Activated CD8-positive, alpha-beta memory T cell treated with anti-CD3 and anti-CD28 coated beads, Interleukin-2, amount 10 ng/mL, durations not matched to agents 7 days and 5 days (primary cell): ENCODE data around the gene BRD7. TPM values are rescaled to one million over a fixed set of nuclear protein-coding genes. Genes with fewer than 3 reads are reported as not detected.

Source experiments
- ATAC-seq: fragments of 150-1000 bp; cut with Tn5 transposase; one replicate; pipeline ENCODE4 v1.10.0; 2021; ENCODE audit warnings: moderate library complexity
- CTCF ChIA-PET: fragments of 350-600 bp; sonication (Branson Sonifier 250); formaldehyde crosslinking; loops from one replicate; lab custom pipeline; 2021; ENCODE audit warnings: antibody characterized with exemption; lab: Charles Lee
- DNase-seq: peaks from one replicate; pipeline ENCODE4 v3.0.0-alpha.2; 2020
- H3K27ac Mint-ChIP-seq: one replicate; pipeline ENCODE4 v1.8.0; 2021; ENCODE audit warnings: mild to moderate bottlenecking, mixed read lengths
- H3K27me3 Mint-ChIP-seq: one replicate; pipeline ENCODE4 v1.8.0; 2021; ENCODE audit warnings: mixed read lengths
- H3K36me3 Mint-ChIP-seq: one replicate; pipeline ENCODE4 v1.8.0; 2021; ENCODE audit warnings: mild to moderate bottlenecking, mixed read lengths
- H3K4me1 Mint-ChIP-seq: one replicate; pipeline ENCODE4 v1.8.0; 2021; ENCODE audit warnings: mixed read lengths
- H3K4me3 Mint-ChIP-seq: one replicate; pipeline ENCODE4 v1.8.0; 2021; ENCODE audit warnings: mild to moderate bottlenecking, moderate library complexity, mixed read lengths
- H3K9me3 Mint-ChIP-seq: one replicate; pipeline ENCODE4 v1.8.0; 2022; ENCODE audit warnings: low read depth, mixed read lengths
- total RNA-seq, 2 experiments: library from RNA; stranded (reverse); gene quantifications; one replicate each; pipeline ENCODE4 v1.2.3, GENCODE V29; 2021

Gene BRD7
- total RNA-seq, 2 experiments from 2014 or later, result 85.0 to 102 TPM

GRCh38 chr16:50336884-50337283 lies 31.9 kb downstream of the BRD7 start:
- Mint-ChIP-seq H3K27me3 (no peaks in the 10 kb centered on the region), H3K4me1 (peaks cover 37% of the 10 kb centered on the region), H3K36me3 (peaks cover 45% of the 10 kb centered on the region), H3K9me3 (peaks cover 3% of the 10 kb centered on the region), H3K27ac (no peak overlapping the region), H3K4me3 (no peak overlapping the region)
- ATAC-seq (no peak), DNase-seq (no peak)
- CTCF ChIA-PET, result interaction anchor here (1.1 to 4.1 kb wide), 2 partner anchors 10 to 18 kb away, joined by 6 to 20 read pairs; no protein-coding TSS in a partner anchor

- Mint-ChIP-seq H3K4me3 (peak overlapping the region; percentile 39), H3K27ac (peak overlapping the region; percentile 88), H3K4me1 (peaks cover 40% of the 10 kb centered on the region), H3K27me3 (no peaks in the 10 kb centered on the region), H3K9me3 (peaks cover 3% of the 10 kb centered on the region), H3K36me3 (peaks cover 47% of the 10 kb centered on the region)
- no peak for DNase-seq
- CTCF ChIA-PET, result no interaction called here
- ATAC-seq, result peak; percentile 74
Measured at GRCh38 chr16:50335196-50335958, 33.4 kb downstream of the BRD7 start.

GRCh38 chr16:50334106-50334975 lies 34.4 kb downstream of the BRD7 start:
- DNase-seq, result no peak
- peak overlapping the region; percentile 88 for H3K27ac Mint-ChIP-seq
- peaks cover 47% of the 10 kb centered on the region for H3K36me3 Mint-ChIP-seq
- H3K9me3 Mint-ChIP-seq, result peaks cover 3% of the 10 kb centered on the region
- H3K4me1 Mint-ChIP-seq, result peaks cover 42% of the 10 kb centered on the region
- H3K4me3 Mint-ChIP-seq, result no peak overlapping the region
- ATAC-seq, result no peak
- no peaks in the 10 kb centered on the region for H3K27me3 Mint-ChIP-seq
- CTCF ChIA-PET, result no interaction called here

GRCh38 chr16:50332599-50332998 lies 36.2 kb downstream of the BRD7 start:
- DNase-seq (no peak), ATAC-seq (no peak)
- Mint-ChIP-seq H3K36me3 (peaks cover 41% of the 10 kb centered on the region), H3K27me3 (no peaks in the 10 kb centered on the region), H3K4me3 (no peak overlapping the region), H3K9me3 (peaks cover 3% of the 10 kb centered on the region), H3K4me1 (peaks cover 38% of the 10 kb centered on the region), H3K27ac (no peak overlapping the region)
- CTCF ChIA-PET, result interaction anchor here (0.8 to 1.4 kb wide), 3 partner anchors 23 to 474 kb away, joined by 3 to 4 read pairs (median 3); no protein-coding TSS in a partner anchor

- CTCF ChIA-PET, result interaction anchor here (1.1 kb wide), 1 partner anchor 23 kb away, joined by 4 read pairs; no protein-coding TSS in a partner anchor
- H3K27me3 Mint-ChIP-seq, result no peaks in the 10 kb centered on the region
- no peak overlapping the region for H3K27ac Mint-ChIP-seq
- ATAC-seq (no peak), DNase-seq (no peak)
- no peak overlapping the region for H3K4me3 Mint-ChIP-seq
- H3K4me1 Mint-ChIP-seq, result peaks cover 42% of the 10 kb centered on the region
- H3K9me3 Mint-ChIP-seq, result peaks cover 3% of the 10 kb centered on the region
- peaks cover 41% of the 10 kb centered on the region for H3K36me3 Mint-ChIP-seq
Measured at GRCh38 chr16:50331570-50331969, 37.2 kb downstream of the BRD7 start.

- H3K9me3 Mint-ChIP-seq, result peaks cover 3% of the 10 kb centered on the region
- DNase-seq, result no peak
- H3K27ac Mint-ChIP-seq, result peak overlapping the region; percentile 25
- CTCF ChIA-PET, result interaction anchor here (1.0 to 6.0 kb wide), 10 partner anchors 9 to 477 kb away, joined by 3 to 74 read pairs (median 6); partner anchors contain the start of gene ADCY7
- no peaks in the 10 kb centered on the region for H3K27me3 Mint-ChIP-seq
- H3K36me3 Mint-ChIP-seq, result peaks cover 44% of the 10 kb centered on the region
- H3K4me1 Mint-ChIP-seq, result peaks cover 35% of the 10 kb centered on the region
- H3K4me3 Mint-ChIP-seq, result no peak overlapping the region
- ATAC-seq, result no peak
Measured at GRCh38 chr16:50329446-50330189, 39.2 kb downstream of the BRD7 start.

GRCh38 chr16:50326835-50327465 lies 41.8 kb downstream of the BRD7 start:
- DNase-seq (peak; percentile 88), ATAC-seq (peak; percentile 97)
- CTCF ChIA-PET, result interaction anchor here (0.7 to 7.1 kb wide), 47 partner anchors 9 to 485 kb away, joined by 3 to 105 read pairs (median 5); partner anchors contain the start of genes ADCY7, CNEP1R1, HEATR3 and SNX20
- Mint-ChIP-seq H3K36me3 (peaks cover 38% of the 10 kb centered on the region), H3K27me3 (no peaks in the 10 kb centered on the region), H3K4me3 (no peak overlapping the region), H3K4me1 (peaks cover 50% of the 10 kb centered on the region), H3K9me3 (no peaks in the 10 kb centered on the region), H3K27ac (peak overlapping the region; percentile 69)

- ATAC-seq (no peak), DNase-seq (no peak)
- Mint-ChIP-seq H3K9me3 (no peaks in the 10 kb centered on the region), H3K4me3 (no peak overlapping the region), H3K27ac (no peak overlapping the region), H3K36me3 (peaks cover 40% of the 10 kb centered on the region), H3K27me3 (no peaks in the 10 kb centered on the region), H3K4me1 (peaks cover 50% of the 10 kb centered on the region)
- CTCF ChIA-PET, result interaction anchor here (1.1 to 7.1 kb wide), 24 partner anchors 12 to 480 kb away, joined by 3 to 105 read pairs (median 8); partner anchors contain the start of genes ADCY7, CNEP1R1 and HEATR3
Measured at GRCh38 chr16:50326264-50326663, 42.5 kb downstream of the BRD7 start.

GRCh38 chr16:50324345-50324744 lies 44.4 kb downstream of the BRD7 start:
- ATAC-seq, result no peak
- CTCF ChIA-PET, result interaction anchor here (3.1 to 7.1 kb wide), 2 partner anchors 30 to 482 kb away, joined by 16 to 105 read pairs; no protein-coding TSS in a partner anchor
- Mint-ChIP-seq H3K27me3 (no peaks in the 10 kb centered on the region), H3K4me3 (no peak overlapping the region), H3K36me3 (peaks cover 48% of the 10 kb centered on the region), H3K27ac (peak overlapping the region; percentile 37), H3K9me3 (no peaks in the 10 kb centered on the region), H3K4me1 (peaks cover 43% of the 10 kb centered on the region)
- no peak for DNase-seq

- peaks cover 43% of the 10 kb centered on the region for H3K4me1 Mint-ChIP-seq
- CTCF ChIA-PET, result interaction anchor here (1.0 to 7.1 kb wide), 5 partner anchors 10 to 483 kb away, joined by 3 to 105 read pairs (median 4); partner anchors contain the start of gene ADCY7
- H3K27ac Mint-ChIP-seq, result peak overlapping the region; percentile 37
- H3K9me3 Mint-ChIP-seq, result no peaks in the 10 kb centered on the region
- H3K4me3 Mint-ChIP-seq, result no peak overlapping the region
- DNase-seq (no peak), ATAC-seq (no peak)
- H3K36me3 Mint-ChIP-seq, result peaks cover 51% of the 10 kb centered on the region
- H3K27me3 Mint-ChIP-seq, result no peaks in the 10 kb centered on the region
Measured at GRCh38 chr16:50323335-50324011, 45.3 kb downstream of the BRD7 start.

- peaks cover 35% of the 10 kb centered on the region for H3K4me1 Mint-ChIP-seq
- no peaks in the 10 kb centered on the region for H3K27me3 Mint-ChIP-seq
- no peak for ATAC-seq
- CTCF ChIA-PET, result interaction anchor here (0.7 to 7.1 kb wide), 6 partner anchors 32 to 484 kb away, joined by 3 to 105 read pairs (median 4); partner anchors contain the start of gene ADCY7
- H3K4me3 Mint-ChIP-seq, result no peak overlapping the region
- DNase-seq, result no peak
- peaks cover 53% of the 10 kb centered on the region for H3K36me3 Mint-ChIP-seq
- H3K9me3 Mint-ChIP-seq, result no peaks in the 10 kb centered on the region
- H3K27ac Mint-ChIP-seq, result no peak overlapping the region
Measured at GRCh38 chr16:50322333-50322732, 46.5 kb downstream of the BRD7 start.
